PC-9 (cell line): ENCODE data around the gene SLC26A11. TPM values are rescaled to one million over a fixed set of nuclear protein-coding genes. Genes with fewer than 3 reads are reported as not detected.

ENCODE experiments used
- BruUV-seq: library from RNA; stranded (reverse); fragments of 400-500 nt; replicated peaks from 2 replicates; lab custom pipeline; 2021; lab: Mats Ljungman, UMichigan
- CTCF ChIA-PET: fragments of 300-600 bp; sonication (Branson Sonifier 250); formaldehyde crosslinking; loops from one replicate; lab custom pipeline; 2022; ENCODE audit warnings: antibody characterized with exemption; lab: Charles Lee
- POLR2A ChIA-PET: fragments of 300-600 bp; sonication (Branson Sonifier 250); formaldehyde crosslinking; loops from one replicate; lab custom pipeline; 2022; ENCODE audit warnings: antibody characterized with exemption; ENCODE audit not compliant: unreplicated experiment; lab: Charles Lee
- DNase-seq, 2 experiments: peaks; one replicate each; pipeline versions ENCODE4 v3.0.0 to v3.0.0-alpha.2; 2015 to 2022; ENCODE audit warnings: mixed read lengths in 1 of 2
- H2AFZ ChIP-seq: fragments of 200-600 bp; sonication (generic); 2 replicates; pipeline ENCODE4 v1.8.1; 2017; ENCODE audit warnings: antibody characterized with exemption
- H3F3A ChIP-seq: fragments of 200-600 bp; sonication (generic); 2 replicates; pipeline ENCODE4 v1.8.1; 2017; ENCODE audit warnings: antibody characterized with exemption, mild to moderate bottlenecking, low read depth; ENCODE audit not compliant: insufficient read depth
- H3K27ac ChIP-seq: fragments of 200-600 bp; sonication (generic); 2 replicates; pipeline ENCODE4 v1.6.1; 2016; ENCODE audit warnings: mixed run types
- H3K27me3 ChIP-seq: fragments of 200-600 bp; sonication (generic); 2 replicates; pipeline ENCODE4 v1.6.1; 2016; ENCODE audit warnings: low read depth, mixed run types; ENCODE audit not compliant: insufficient read depth
- H3K36me3 ChIP-seq: fragments of 200-600 bp; sonication (generic); 2 replicates; pipeline ENCODE4 v1.6.1; 2016; ENCODE audit warnings: low read depth, mixed run types
- H3K4me1 ChIP-seq: fragments of 200-600 bp; sonication (generic); replicated peaks from 2 replicates; pipeline ENCODE4 v1.6.1; 2016; ENCODE audit warnings: mixed run types; ENCODE audit not compliant: insufficient read depth
- H3K4me2 ChIP-seq: fragments of 200-600 bp; sonication (generic); 2 replicates; pipeline ENCODE4 v1.6.1; 2017; ENCODE audit warnings: mixed run types
- H3K4me3 ChIP-seq: fragments of 200-600 bp; sonication (generic); 2 replicates; pipeline ENCODE4 v1.6.1; 2016; ENCODE audit warnings: mixed run types
- H3K79me2 ChIP-seq: fragments of 200-600 bp; sonication (generic); 2 replicates; pipeline ENCODE4 v1.6.1; 2017; ENCODE audit warnings: low read depth, mixed run types
- H3K9me2 ChIP-seq: fragments of 200-600 bp; sonication (generic); 2 replicates; pipeline ENCODE4 v1.8.1; 2017; ENCODE audit warnings: mild to moderate bottlenecking; ENCODE audit not compliant: insufficient read depth
- H3K9me3 ChIP-seq: fragments of 200-600 bp; sonication (generic); 2 replicates; pipeline ENCODE4 v1.8.1; 2016; ENCODE audit warnings: low read depth; ENCODE audit not compliant: insufficient read depth
- H4K20me1 ChIP-seq: fragments of 200-600 bp; sonication (generic); 2 replicates; pipeline ENCODE4 v1.8.1; 2017; ENCODE audit not compliant: insufficient read depth
- EZH2 ChIP-seq: fragments of 200-600 bp; sonication (generic); IDR thresholded peaks from 2 replicates; pipeline ENCODE4 v1.8.0; 2017; ENCODE audit warnings: antibody characterized with exemption, low read depth
- intact Hi-C: fragments of 100-400 bp; cut with micrococcal nuclease; formaldehyde crosslinking; loops from one replicate; pipeline ENCODE4 v1.10.0; 2022; ENCODE audit not compliant: unreplicated experiment
- total RNA-seq: library from RNA; stranded (reverse); gene quantifications from 2 replicates; pipeline ENCODE4 v1.2.3, GENCODE V29; 2021
- TF ChIP-seq, protein P1 (sequence below): fragments of 200-600 bp; sonication (generic); conservative IDR thresholded peaks from 2 replicates; pipeline ENCODE4 v1.6.1; 2017; ENCODE audit warnings: mixed run types, antibody characterized with exemption, mild to moderate bottlenecking, moderate library complexity

SLC26A11 gene
- total RNA-seq, 1 experiment from 2014 or later = 12.4 TPM

DNA sequence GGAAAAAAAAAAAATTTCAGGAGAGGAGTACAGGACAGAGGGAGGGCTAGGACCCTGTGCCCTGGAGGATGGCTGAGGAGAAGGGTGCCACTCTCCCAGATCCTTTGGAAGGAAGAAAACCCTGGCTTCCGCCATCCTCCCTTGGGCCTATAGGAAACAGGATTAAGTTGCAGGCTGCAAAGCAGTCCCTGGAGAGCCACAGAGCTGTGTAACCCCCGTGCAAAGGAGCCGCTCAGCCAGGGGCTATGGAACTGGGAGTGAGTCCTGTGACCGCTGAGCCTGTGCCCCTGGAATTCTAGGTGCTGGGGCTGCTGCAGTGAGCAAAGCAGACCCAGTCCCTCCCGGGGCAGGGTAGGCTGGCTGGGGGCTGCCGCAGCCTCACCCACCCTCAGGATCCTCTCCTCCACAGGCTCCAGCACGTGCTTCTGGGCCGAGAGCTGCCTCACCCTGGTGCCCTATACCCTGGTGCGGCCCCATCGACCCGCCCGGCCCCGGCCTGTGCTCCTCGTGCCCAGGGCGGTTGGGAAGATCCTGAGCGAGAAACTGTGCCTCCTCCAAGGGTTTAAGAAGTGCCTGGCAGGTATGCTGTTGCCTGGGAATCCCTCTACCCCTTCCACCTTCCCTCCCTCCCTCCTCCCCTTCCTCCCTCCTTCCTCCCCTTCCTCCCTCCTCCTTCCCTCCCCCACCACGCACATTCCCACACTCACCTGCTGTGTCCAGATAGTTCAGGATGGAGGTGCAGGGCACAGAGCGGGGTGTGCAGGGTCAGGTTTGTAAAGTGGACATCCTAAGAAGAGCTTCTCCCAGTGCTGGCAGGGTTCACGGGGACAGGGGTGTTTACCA, 15.4 kb upstream of the SLC26A11 start:
- ChIA-PET CTCF (no interaction called here), POLR2A (interaction anchor here (0.5 to 0.6 kb wide), 2 partner anchors 21 to 1300 kb away, joined by 3 to 4 read pairs; no protein-coding TSS in a partner anchor)
- Histone ChIP-seq H2AFZ (no peak overlapping the region), H3K4me3 (no peak overlapping the region), H3K27ac (no peak overlapping the region), H3K4me1 (no peaks in the 10 kb centered on the region), H3K36me3 (no peaks in the 10 kb centered on the region), H3K79me2 (no peaks in the 10 kb centered on the region), H3K4me2 (no peak overlapping the region), H3K9me3 (no peaks in the 10 kb centered on the region), H4K20me1 (no peaks in the 10 kb centered on the region), H3K27me3 (no peaks in the 10 kb centered on the region), H3F3A (no peaks in the 10 kb centered on the region), H3K9me2 (no peaks in the 10 kb centered on the region)
- DNase-seq = no peak
- intact Hi-C loops = no loop called here
- BruUV-seq = no TSS peak
- TF ChIP-seq, protein P1, sequence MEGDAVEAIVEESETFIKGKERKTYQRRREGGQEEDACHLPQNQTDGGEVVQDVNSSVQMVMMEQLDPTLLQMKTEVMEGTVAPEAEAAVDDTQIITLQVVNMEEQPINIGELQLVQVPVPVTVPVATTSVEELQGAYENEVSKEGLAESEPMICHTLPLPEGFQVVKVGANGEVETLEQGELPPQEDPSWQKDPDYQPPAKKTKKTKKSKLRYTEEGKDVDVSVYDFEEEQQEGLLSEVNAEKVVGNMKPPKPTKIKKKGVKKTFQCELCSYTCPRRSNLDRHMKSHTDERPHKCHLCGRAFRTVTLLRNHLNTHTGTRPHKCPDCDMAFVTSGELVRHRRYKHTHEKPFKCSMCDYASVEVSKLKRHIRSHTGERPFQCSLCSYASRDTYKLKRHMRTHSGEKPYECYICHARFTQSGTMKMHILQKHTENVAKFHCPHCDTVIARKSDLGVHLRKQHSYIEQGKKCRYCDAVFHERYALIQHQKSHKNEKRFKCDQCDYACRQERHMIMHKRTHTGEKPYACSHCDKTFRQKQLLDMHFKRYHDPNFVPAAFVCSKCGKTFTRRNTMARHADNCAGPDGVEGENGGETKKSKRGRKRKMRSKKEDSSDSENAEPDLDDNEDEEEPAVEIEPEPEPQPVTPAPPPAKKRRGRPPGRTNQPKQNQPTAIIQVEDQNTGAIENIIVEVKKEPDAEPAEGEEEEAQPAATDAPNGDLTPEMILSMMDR = no peak
- TF ChIP-seq EZH2 = no peak

DNA sequence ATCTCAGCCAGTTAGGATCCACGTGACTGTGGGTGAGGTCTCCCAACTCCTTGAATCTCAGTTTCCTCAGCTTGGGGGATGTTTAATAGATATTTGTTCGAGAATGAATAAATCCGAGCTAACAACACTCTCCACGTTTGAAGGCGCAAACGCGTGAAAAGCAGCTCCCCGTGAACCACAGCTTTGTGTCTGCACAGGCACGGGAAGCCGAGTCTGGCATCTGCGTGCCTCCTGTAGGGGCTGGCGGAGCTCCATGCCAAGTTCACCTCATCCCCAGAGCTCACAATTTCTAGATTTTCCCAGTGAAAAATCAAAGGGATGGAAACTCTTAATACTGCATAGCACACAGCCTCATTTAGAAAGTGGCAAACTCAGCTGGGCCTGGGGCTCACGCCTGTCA, 14.4 kb upstream of the SLC26A11 start:
- no TSS peak for BruUV-seq
- Histone ChIP-seq H3K4me1 (no peaks in the 10 kb centered on the region), H4K20me1 (no peaks in the 10 kb centered on the region), H3K4me2 (no peak overlapping the region), H2AFZ (no peak overlapping the region), H3K79me2 (no peaks in the 10 kb centered on the region), H3K27me3 (no peaks in the 10 kb centered on the region), H3K9me3 (no peaks in the 10 kb centered on the region), H3K27ac (no peak overlapping the region), H3F3A (no peaks in the 10 kb centered on the region), H3K4me3 (no peak overlapping the region), H3K9me2 (no peaks in the 10 kb centered on the region), H3K36me3 (no peaks in the 10 kb centered on the region)
- ChIA-PET CTCF (interaction anchor here (0.5 kb wide), 1 partner anchor 378 kb away, joined by 3 read pairs; no protein-coding TSS in a partner anchor), POLR2A (interaction anchor here (0.5 kb wide), 1 partner anchor 1301 kb away, joined by 3 read pairs; no protein-coding TSS in a partner anchor)
- DNase-seq = no peak
- no peak for TF ChIP-seq EZH2
- TF ChIP-seq, protein P1 = no peak
- intact Hi-C loops = no loop called here

DNA sequence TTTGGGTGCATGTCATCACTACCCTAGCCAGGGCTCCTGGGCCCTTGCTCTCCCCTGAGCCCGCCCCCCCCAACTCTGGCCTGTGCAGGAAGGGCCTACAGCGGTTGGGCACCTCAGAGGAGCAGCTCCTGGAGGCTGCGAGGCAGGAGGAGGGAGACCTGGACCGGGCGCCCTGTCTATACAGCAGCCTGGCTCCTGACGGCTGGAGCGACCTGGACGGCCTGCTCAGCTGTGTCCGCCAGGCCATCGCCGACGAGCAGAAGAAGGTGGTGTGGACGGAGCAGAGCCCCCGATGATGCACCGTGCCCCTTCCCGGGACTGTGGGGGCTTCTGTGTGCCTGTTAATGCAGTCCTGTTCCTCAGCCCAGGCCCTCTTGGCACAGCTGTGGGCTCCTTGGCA, 12.2 kb upstream of the SLC26A11 start:
- intact Hi-C loops = no loop called here
- H3K4me1 ChIP-seq = no peaks in the 10 kb centered on the region
- H4K20me1 ChIP-seq = no peaks in the 10 kb centered on the region
- H3K9me3 ChIP-seq = no peaks in the 10 kb centered on the region
- POLR2A ChIA-PET = no interaction called here
- CTCF ChIA-PET = no interaction called here
- H3K4me2 ChIP-seq = no peak overlapping the region
- H3K36me3 ChIP-seq = no peaks in the 10 kb centered on the region
- no peak for DNase-seq
- H3K27me3 ChIP-seq = no peaks in the 10 kb centered on the region
- no TSS peak for BruUV-seq
- no peaks in the 10 kb centered on the region for H3K9me2 ChIP-seq
- H3K79me2 ChIP-seq = no peaks in the 10 kb centered on the region
- no peak overlapping the region for H3K27ac ChIP-seq
- TF ChIP-seq, protein P1 = no peak
- TF ChIP-seq EZH2 = no peak
- H3K4me3 ChIP-seq = no peak overlapping the region
- no peak overlapping the region for H2AFZ ChIP-seq
- no peaks in the 10 kb centered on the region for H3F3A ChIP-seq
